CD14-positive monocyte (primary cell): ENCODE measurements around the gene PKNOX2. TPM values are rescaled to one million over a fixed set of nuclear protein-coding genes. Genes with fewer than 3 reads are reported as not detected.

Experiments
- DNase-seq, 3 donors: peaks; one replicate each; pipeline ENCODE4 v3.0.0-alpha.2; 2011 to 2022
- H2AFZ ChIP-seq: 2 replicates; pipeline ENCODE4 v1.6.0; 2012; ENCODE audit warnings: mild to moderate bottlenecking, low read depth, low read length, inconsistent platforms; ENCODE audit not compliant: insufficient read depth, poor library complexity, severe bottlenecking
- H3K27ac ChIP-seq, 2 donors: 1 replicate in 1 of 2; 2 replicates in 1 of 2; pipeline ENCODE4 v1.5.1; 2012 to 2013; ENCODE audit warnings: low read length in 2 of 2, control low read depth in 1 of 2, inconsistent platforms in 1 of 2, low read depth in 1 of 2, mild to moderate bottlenecking in 1 of 2
- H3K27me3 ChIP-seq, 2 donors: one replicate each; pipeline versions ENCODE4 v1.6.0 to v1.6.1; 2011 to 2013; ENCODE audit warnings: low read length in 2 of 2; ENCODE audit not compliant: control insufficient read depth in 2 of 2, insufficient read depth in 2 of 2
- H3K36me3 ChIP-seq, 2 donors: replicated peaks in 1 of 2; 1 replicate in 1 of 2; 2 replicates in 1 of 2; pipeline versions ENCODE4 v1.5.1 to v1.6.1; 2012 to 2013; ENCODE audit warnings: low read length in 2 of 2, control low read depth in 1 of 2, inconsistent platforms in 1 of 2, mild to moderate bottlenecking in 1 of 2; ENCODE audit not compliant: insufficient read depth in 2 of 2, control insufficient read depth in 1 of 2
- H3K4me1 ChIP-seq, 2 donors: 1 replicate in 1 of 2; 2 replicates in 1 of 2; pipeline versions ENCODE4 v1.5.1 to v1.6.1; 2012 to 2013; ENCODE audit warnings: low read length in 2 of 2, control low read depth in 1 of 2, inconsistent platforms in 1 of 2, mild to moderate bottlenecking in 1 of 2, moderate library complexity in 1 of 2; ENCODE audit not compliant: insufficient read depth in 2 of 2, control insufficient read depth in 1 of 2
- H3K4me2 ChIP-seq: replicated peaks from 2 replicates; pipeline ENCODE3; 2012; ENCODE audit warnings: low read length, moderate library complexity, mild to moderate bottlenecking; ENCODE audit not compliant: poor library complexity, severe bottlenecking; ENCODE audit errors: extremely low read depth
- H3K4me3 ChIP-seq, 3 experiments: fragments of 200-600 bp in 1 of 3; sonication (generic) in 1 of 3; replicated peaks in 1 of 3; 1 replicate in 2 of 3; 2 replicates in 1 of 3; pipeline ENCODE4 v1.5.1; 2011 to 2013; ENCODE audit warnings: low read length in 3 of 3, mild to moderate bottlenecking in 3 of 3, control low read depth in 2 of 3, low read depth in 2 of 3, inconsistent platforms in 1 of 3, moderate library complexity in 1 of 3
- H3K79me2 ChIP-seq: 2 replicates; pipeline ENCODE4 v1.6.0; 2012; ENCODE audit warnings: mild to moderate bottlenecking, control low read depth, inconsistent platforms, low read length, moderate library complexity; ENCODE audit not compliant: insufficient read depth
- H3K9ac ChIP-seq: 2 replicates; pipeline ENCODE4 v1.6.0; 2017; ENCODE audit warnings: low read length, mild to moderate bottlenecking; ENCODE audit not compliant: insufficient read depth, poor library complexity, severe bottlenecking
- H3K9me3 ChIP-seq, 2 donors: replicated peaks in 1 of 2; 1 replicate in 1 of 2; 2 replicates in 1 of 2; pipeline versions ENCODE4 v1.5.1 to v1.6.1; 2012 to 2013; ENCODE audit warnings: low read length in 2 of 2, control low read depth in 1 of 2; ENCODE audit not compliant: control insufficient read depth in 1 of 2, insufficient read depth in 1 of 2
- H4K20me1 ChIP-seq: 2 replicates; pipeline ENCODE4 v1.6.0; 2012; ENCODE audit warnings: mild to moderate bottlenecking, low read length, control low read depth, moderate library complexity; ENCODE audit not compliant: insufficient read depth
- H3K27ac Mint-ChIP-seq, 7 donors: one replicate each; pipeline ENCODE4 v1.8.0; 2020; ENCODE audit warnings: mild to moderate bottlenecking in 7 of 7, mixed read lengths in 7 of 7, moderate library complexity in 6 of 7, inconsistent platforms in 2 of 7
- H3K27me3 Mint-ChIP-seq, 3 donors: one replicate each; pipeline ENCODE4 v1.8.0; 2021 to 2022; ENCODE audit warnings: low read depth in 3 of 3, mild to moderate bottlenecking in 3 of 3, mixed read lengths in 3 of 3, moderate library complexity in 3 of 3, inconsistent platforms in 1 of 3
- H3K36me3 Mint-ChIP-seq, 2 donors: one replicate each; pipeline ENCODE4 v1.8.0; 2020; ENCODE audit warnings: mixed read lengths in 2 of 2, inconsistent platforms in 1 of 2, mild to moderate bottlenecking in 1 of 2
- H3K4me1 Mint-ChIP-seq: one replicate; pipeline ENCODE4 v1.8.0; 2020; ENCODE audit warnings: mild to moderate bottlenecking, mixed read lengths
- H3K4me3 Mint-ChIP-seq, 2 donors: one replicate each; pipeline ENCODE4 v1.8.0; 2020; ENCODE audit warnings: mild to moderate bottlenecking in 2 of 2, mixed read lengths in 2 of 2, moderate library complexity in 1 of 2
- H3K9me3 Mint-ChIP-seq, 7 donors: one replicate each; pipeline ENCODE4 v1.8.0; 2020 to 2022; ENCODE audit warnings: mixed read lengths in 7 of 7, mild to moderate bottlenecking in 6 of 7, moderate library complexity in 6 of 7, inconsistent platforms in 2 of 7
- WGBS: methylation state at CpG from one replicate; pipeline ENCODE4 v1.1.5; 2013; ENCODE audit warnings: missing lambda C conversion rate; ENCODE audit not compliant: insufficient coverage; 5-methylcytosine and 5-hydroxymethylcytosine counted together
- intact Hi-C, 2 donors: fragments of 100-400 bp; cut with micrococcal nuclease; formaldehyde crosslinking; loops; one replicate each; pipeline versions ENCODE4 v1.15.0 to v1.15.1; 2023
- polyA plus RNA-seq, 3 donors: library from polyadenylated mRNA; depleted of rRNA in 1 of 3; unstranded in 2 of 3; stranded (reverse) in 1 of 3; fragments of 300-500 nt in 2 of 3; fragments of >200 nt in 1 of 3; fragmentation: Illumina TruSeq in 2 of 3; gene quantifications; 1 replicate in 2 of 3; 2 replicates in 1 of 3; pipeline ENCODE4 v1.2.3, GENCODE V29; 2012 to 2021
- TF ChIP-seq, protein P1 (sequence below): fragments of 200-600 bp; IDR thresholded peaks from one replicate; pipeline ENCODE4 v1.8.0; 2022; ENCODE audit warnings: antibody characterized with exemption, mild to moderate bottlenecking

Gene PKNOX2
- polyA plus RNA-seq, 3 donors = not detected

DNA sequence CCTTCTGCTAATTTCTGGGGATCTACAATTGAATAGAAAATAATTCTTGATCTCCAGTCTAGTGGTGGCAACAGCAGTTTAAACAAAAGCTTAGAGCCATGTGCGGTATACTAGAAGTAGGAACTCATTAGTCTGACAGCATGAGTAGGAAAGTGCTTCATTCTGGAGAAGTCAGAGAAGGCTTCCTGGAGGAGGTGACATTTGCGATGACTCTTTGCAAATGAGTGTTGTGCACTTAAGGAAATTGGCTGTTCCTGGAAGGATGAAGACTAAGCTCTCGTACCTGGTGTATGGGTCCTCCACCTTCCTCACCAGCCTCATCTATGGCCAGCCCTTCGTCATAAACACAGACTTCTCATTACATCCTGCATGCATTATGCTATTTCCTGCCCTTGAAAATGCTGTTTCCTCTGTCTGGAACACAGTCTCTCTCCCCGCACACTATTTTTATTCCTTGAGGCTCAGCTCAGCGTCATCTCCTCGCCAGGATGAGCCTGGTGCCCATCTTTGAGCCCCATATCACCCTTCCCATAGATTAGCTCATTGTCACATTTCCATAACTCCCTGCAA, 132.9 kb downstream of the PKNOX2 start:
- Histone ChIP-seq H3K4me3 (no peak overlapping the region), H3K4me1 (no peaks in the 10 kb centered on the region), H3K79me2 (no peaks in the 10 kb centered on the region), H3K9me3 (no peaks in the 10 kb centered on the region), H3K4me2 (no peak overlapping the region), H3K9ac (no peak overlapping the region), H3K36me3 (no peaks in the 10 kb centered on the region), H3K27ac (no peak overlapping the region), H2AFZ (no peak overlapping the region), H3K27me3 (no peaks in the 10 kb centered on the region), H4K20me1 (no peaks in the 10 kb centered on the region)
- intact Hi-C loops = no loop called here
- Mint-ChIP-seq H3K36me3 (no peaks in the 10 kb centered on the region), H3K9me3 (peaks cover 0 to 3% (median 0%) of the 10 kb centered on the region in 7 donors), H3K4me3 (no peak overlapping the region), H3K4me1 (no peaks in the 10 kb centered on the region), H3K27ac (no peak overlapping the region), H3K27me3 (peaks cover 1 to 15% (median 6%) of the 10 kb centered on the region in 3 donors)
- TF ChIP-seq, protein P1, sequence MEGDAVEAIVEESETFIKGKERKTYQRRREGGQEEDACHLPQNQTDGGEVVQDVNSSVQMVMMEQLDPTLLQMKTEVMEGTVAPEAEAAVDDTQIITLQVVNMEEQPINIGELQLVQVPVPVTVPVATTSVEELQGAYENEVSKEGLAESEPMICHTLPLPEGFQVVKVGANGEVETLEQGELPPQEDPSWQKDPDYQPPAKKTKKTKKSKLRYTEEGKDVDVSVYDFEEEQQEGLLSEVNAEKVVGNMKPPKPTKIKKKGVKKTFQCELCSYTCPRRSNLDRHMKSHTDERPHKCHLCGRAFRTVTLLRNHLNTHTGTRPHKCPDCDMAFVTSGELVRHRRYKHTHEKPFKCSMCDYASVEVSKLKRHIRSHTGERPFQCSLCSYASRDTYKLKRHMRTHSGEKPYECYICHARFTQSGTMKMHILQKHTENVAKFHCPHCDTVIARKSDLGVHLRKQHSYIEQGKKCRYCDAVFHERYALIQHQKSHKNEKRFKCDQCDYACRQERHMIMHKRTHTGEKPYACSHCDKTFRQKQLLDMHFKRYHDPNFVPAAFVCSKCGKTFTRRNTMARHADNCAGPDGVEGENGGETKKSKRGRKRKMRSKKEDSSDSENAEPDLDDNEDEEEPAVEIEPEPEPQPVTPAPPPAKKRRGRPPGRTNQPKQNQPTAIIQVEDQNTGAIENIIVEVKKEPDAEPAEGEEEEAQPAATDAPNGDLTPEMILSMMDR = no peak
- DNase-seq = no peak
- WGBS = 49% methylated on average over 5 of the region's 7 CpGs

- Mint-ChIP-seq H3K36me3 (no peaks in the 10 kb centered on the region), H3K9me3 (peaks cover 0 to 3% (median 0%) of the 10 kb centered on the region in 7 donors), H3K27me3 (peaks cover 0 to 13% (median 6%) of the 10 kb centered on the region in 3 donors), H3K4me3 (no peak overlapping the region), H3K27ac (no peak overlapping the region), H3K4me1 (no peaks in the 10 kb centered on the region)
- H2AFZ ChIP-seq = no peak overlapping the region
- TF ChIP-seq, protein P1 = no peak
- 94% methylated on average over 6 of the region's 8 CpGs for WGBS
- H3K9ac ChIP-seq = no peak overlapping the region
- H4K20me1 ChIP-seq = no peaks in the 10 kb centered on the region
- H3K4me1 ChIP-seq = no peaks in the 10 kb centered on the region
- H3K79me2 ChIP-seq = no peaks in the 10 kb centered on the region
- H3K4me3 ChIP-seq = no peak overlapping the region
- no peak for DNase-seq
- H3K27ac ChIP-seq = no peak overlapping the region
- H3K27me3 ChIP-seq = no peaks in the 10 kb centered on the region
- no peaks in the 10 kb centered on the region for H3K9me3 ChIP-seq
- H3K36me3 ChIP-seq = no peaks in the 10 kb centered on the region
- no peak overlapping the region for H3K4me2 ChIP-seq
- intact Hi-C loops = no loop called here
Observed at GRCh38 chr11:125299061-125299615, 134.6 kb downstream of the PKNOX2 start.
